ENCODE measurements around the gene TMEM163. TPM values are rescaled to one million over a fixed set of nuclear protein-coding genes. Genes with fewer than 3 reads are reported as not detected.
A peak's percentile ranks its signal among the peaks of the same experiment; 100 is the strongest.

TMEM163 gene
- total and polyA plus RNA-seq, 8 donors, result 0.58 to 16.7 (median 3.2) TPM; not detected in 1

- Histone ChIP-seq H3K4me1 (peaks cover 0 to 2% (median 0%) of the 10 kb centered on the region in 4 donors), H3K27ac (no peak overlapping the region), H3K27me3 (no peaks in the 10 kb centered on the region), H3K9me3 (no peaks in the 10 kb centered on the region), H3K4me3 (no peak overlapping the region), H3K36me3 (peaks cover 6 to 46% (median 34%) of the 10 kb centered on the region in 4 donors)
- intact Hi-C loops (cut with DNase I; ENCODE audit: low total_unique reads), result no loop called here
- WGBS, 5 donors, result 81 to 86% (median 85%) methylated on average over 3 of the region's 3 CpGs
- no peak for DNase-seq
- TF ChIP-seq CTCF (IDR thresholded peaks at IDR 0.05) (no peak), POLR2AphosphoS5 (IDR thresholded peaks at IDR 0.05) (no peak), POLR2A (IDR thresholded peaks at IDR 0.05) (no peak), EP300 (IDR thresholded peaks at IDR 0.05) (no peak)
Observed at GRCh38 chr2:134420920-134421319, 297.9 kb downstream of the TMEM163 start.

DNA sequence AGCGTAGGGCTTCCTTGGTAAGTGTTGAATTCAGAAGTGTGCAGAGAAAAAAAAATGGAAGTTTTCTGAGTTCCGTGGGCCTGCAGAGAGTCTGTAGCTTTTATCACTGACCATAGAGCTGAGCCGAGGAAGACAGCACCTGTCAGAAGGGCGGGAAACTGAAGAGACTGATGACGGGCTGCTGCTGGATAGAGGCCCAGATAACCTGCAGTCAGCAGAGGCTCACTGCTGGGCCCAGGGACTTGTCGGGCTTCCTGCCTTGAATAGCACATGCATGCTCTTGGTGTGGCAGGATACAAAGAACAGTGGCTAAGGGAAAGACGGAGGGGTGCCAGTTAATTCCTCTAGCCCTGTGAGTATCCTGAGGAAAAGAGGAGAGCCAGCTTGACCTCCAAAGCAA, 298.5 kb downstream of the TMEM163 start:
- TF ChIP-seq EP300 (IDR thresholded peaks at IDR 0.05), result no peak
- TF ChIP-seq CTCF (IDR thresholded peaks at IDR 0.05), result no peak
- TF ChIP-seq POLR2A (IDR thresholded peaks at IDR 0.05), result no peak
- no peak for TF ChIP-seq POLR2AphosphoS5 (IDR thresholded peaks at IDR 0.05)
- intact Hi-C loops (cut with DNase I; ENCODE audit: low total_unique reads), result no loop called here

GRCh38 chr2:134417968-134418582, 300.7 kb downstream of the TMEM163 start:
- WGBS, 5 donors, result 76 to 85% (median 84%) methylated on average over 5 of the region's 5 CpGs

More for the DNA sequence above, 298.5 kb downstream of the TMEM163 start:
- H3K27me3 ChIP-seq, result no peaks in the 10 kb centered on the region
- WGBS, 5 donors, result 80 to 89% (median 86%) methylated on average over 7 of the region's 7 CpGs
- peaks cover 6 to 41% (median 33%) of the 10 kb centered on the region in 4 donors for H3K36me3 ChIP-seq
- H3K4me3 ChIP-seq, result no peak overlapping the region
- H3K9me3 ChIP-seq, result no peaks in the 10 kb centered on the region
- H3K27ac ChIP-seq, result no peak overlapping the region
- no peaks in the 10 kb centered on the region for H3K4me1 ChIP-seq
- peak in 1 of 2 donors; percentile 23 for DNase-seq

GRCh38 chr2:134416637-134417036, 302.2 kb downstream of the TMEM163 start:
- Histone ChIP-seq H3K9me3 (no peaks in the 10 kb centered on the region), H3K27ac (no peak overlapping the region), H3K4me1 (peaks cover 4 to 16% (median 8%) of the 10 kb centered on the region in 4 donors), H3K36me3 (peaks cover 0 to 28% (median 22%) of the 10 kb centered on the region in 4 donors), H3K27me3 (no peaks in the 10 kb centered on the region), H3K4me3 (no peak overlapping the region)
- TF ChIP-seq EP300 (IDR thresholded peaks at IDR 0.05), result no peak
- TF ChIP-seq CTCF (IDR thresholded peaks at IDR 0.05), result no peak
- TF ChIP-seq POLR2A (IDR thresholded peaks at IDR 0.05), result no peak
- TF ChIP-seq POLR2AphosphoS5 (IDR thresholded peaks at IDR 0.05), result no peak
- intact Hi-C loops (cut with DNase I; ENCODE audit: low total_unique reads), result no loop called here
- WGBS, 5 donors, result 63 to 88% (median 73%) methylated on average over 1 of the region's 1 CpG
- DNase-seq, result no peak

More at GRCh38 chr2:134417968-134418582, 300.7 kb downstream of the TMEM163 start:
- DNase-seq, result no peak
- no peak overlapping the region for H3K4me3 ChIP-seq
- H3K27ac ChIP-seq, result no peak overlapping the region
- peaks cover 1 to 31% (median 25%) of the 10 kb centered on the region in 4 donors for H3K36me3 ChIP-seq
- no peaks in the 10 kb centered on the region for H3K9me3 ChIP-seq
- intact Hi-C loops (cut with DNase I; ENCODE audit: low total_unique reads), result no loop called here
- no peaks in the 10 kb centered on the region for H3K27me3 ChIP-seq
- TF ChIP-seq CTCF (IDR thresholded peaks at IDR 0.05) (no peak), EP300 (IDR thresholded peaks at IDR 0.05) (no peak), POLR2A (IDR thresholded peaks at IDR 0.05) (no peak), POLR2AphosphoS5 (IDR thresholded peaks at IDR 0.05) (no peak)
- peaks cover 0 to 7% (median 0%) of the 10 kb centered on the region in 4 donors for H3K4me1 ChIP-seq

Measured in stomach (tissue), 9 donors.